HG03354 (cell line): ENCODE data around the gene RBM20.
"Not testable (repeated sequence)": the region's sequence is repeated elsewhere in the genome, so short reads cannot be mapped to it uniquely, and the experiment has no call there.

Source experiments
- ATAC-seq: cut with Tn5 transposase; IDR thresholded peaks from one replicate; pipeline ENCODE4 v1.9.1; 2021; ENCODE audit warnings: mild to moderate bottlenecking; ENCODE audit not compliant: unreplicated experiment, poor library complexity, severe bottlenecking

RBM20 gene

DNA sequence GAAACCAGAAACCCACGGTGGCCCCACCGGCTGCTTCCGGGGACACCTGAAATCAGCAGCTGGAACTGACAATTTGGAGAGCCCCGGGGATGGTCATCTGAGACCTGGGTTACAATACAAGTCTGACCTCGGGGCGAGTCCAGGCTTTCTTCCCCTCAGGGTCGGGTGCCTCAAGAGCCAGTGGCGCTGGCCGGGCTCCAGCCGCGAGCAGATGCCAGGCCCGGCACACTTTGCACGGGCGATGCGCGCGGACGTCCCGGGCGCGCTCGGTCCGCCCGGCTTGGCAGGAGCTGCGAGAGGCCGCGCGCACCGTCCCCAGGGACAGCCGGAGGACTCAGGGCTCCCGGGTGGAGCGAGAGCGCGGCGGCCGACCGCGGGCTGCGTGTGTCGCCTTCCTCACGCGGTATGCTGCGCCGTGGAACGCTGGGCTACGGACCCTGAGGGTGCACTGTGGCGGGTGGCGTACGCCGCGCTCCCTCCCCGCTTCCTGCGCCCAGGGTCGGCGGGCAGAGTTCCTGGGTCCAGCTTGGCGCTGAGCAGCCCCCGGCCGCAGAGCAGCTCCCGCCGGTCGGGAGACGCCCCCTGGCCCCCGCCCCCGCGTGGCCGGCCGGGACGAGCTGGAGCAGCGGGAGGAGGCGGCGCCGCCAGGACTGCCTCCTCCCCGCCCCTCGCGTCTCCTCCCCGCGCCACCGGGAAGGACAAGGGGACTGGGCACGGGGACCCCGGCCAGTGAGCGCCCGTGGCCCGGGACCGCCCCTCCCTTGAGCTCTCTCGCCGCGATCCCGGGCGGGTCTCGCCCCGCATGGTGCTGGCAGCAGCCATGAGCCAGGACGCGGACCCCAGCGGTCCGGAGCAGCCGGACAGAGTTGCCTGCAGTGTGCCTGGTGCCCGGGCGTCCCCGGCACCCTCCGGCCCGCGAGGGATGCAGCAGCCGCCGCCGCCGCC lies at the start of gene RBM20:
TSS of gene RBM20 (plus strand) at position 684 of the 945 bp plus-strand sequence. CDS start at position 803, 119 bp downstream.
- peak; percentile 46 for ATAC-seq

GRCh38 chr10:110597476-110597875 lies 46.7 kb upstream of the RBM20 start:
- no peak for ATAC-seq

DNA sequence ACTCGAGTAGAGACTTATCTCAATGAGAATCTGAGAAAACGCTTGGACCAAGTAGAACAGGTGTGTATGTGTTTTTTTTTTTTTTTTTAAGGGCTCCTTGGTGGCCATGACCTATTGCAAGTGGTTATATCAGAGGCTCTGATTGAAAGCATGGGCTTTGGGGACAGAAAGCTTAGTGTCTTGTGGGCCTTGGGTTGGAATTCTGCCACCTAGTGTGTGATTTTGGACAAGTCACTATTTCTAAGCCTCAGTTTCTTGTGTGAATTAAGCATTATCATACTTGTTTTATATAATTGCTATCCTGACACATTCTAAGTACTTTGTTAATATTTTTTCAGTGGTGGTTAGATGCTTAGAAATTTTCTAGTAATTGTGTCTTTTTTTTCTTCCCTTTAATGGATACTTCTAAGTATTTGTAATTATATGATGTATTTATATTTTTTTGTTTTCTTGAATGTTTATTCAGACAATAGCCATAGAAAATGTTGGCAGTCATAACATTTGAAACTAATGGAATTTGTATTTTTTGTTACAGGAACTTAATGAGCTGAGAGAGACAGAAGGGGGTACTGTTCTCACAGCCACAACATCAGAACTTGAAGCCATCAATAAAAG lies 43.5 kb upstream of the RBM20 start:
- ATAC-seq = peak; percentile 78

GRCh38 chr10:110601581-110601980 lies 42.6 kb upstream of the RBM20 start:
- no peak for ATAC-seq

- no peak for ATAC-seq
These were observed 36.0 kb upstream of the RBM20 start for GRCh38 chr10:110608087-110608486.

DNA sequence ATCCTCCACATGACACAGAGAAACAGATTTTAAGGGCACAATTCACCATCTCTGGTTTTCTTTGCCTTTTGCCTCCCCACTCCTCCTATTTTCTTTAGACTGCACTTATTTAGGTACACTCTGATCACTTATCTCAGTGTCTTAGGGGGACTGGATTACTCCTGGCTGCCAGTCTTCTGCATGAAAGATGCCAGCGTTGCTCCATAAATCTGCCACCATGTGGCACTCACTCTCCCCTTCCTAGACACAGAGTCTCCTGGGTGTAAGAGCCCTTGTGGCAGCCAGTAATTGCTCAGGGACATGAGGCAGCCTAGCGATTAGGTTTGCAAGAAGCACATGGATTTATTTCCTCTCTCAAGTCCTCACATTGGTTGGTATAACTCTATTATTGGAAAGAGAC lies 34.5 kb upstream of the RBM20 start:
- ATAC-seq = no peak

- no peak for ATAC-seq
These were observed 33.8 kb upstream of the RBM20 start for GRCh38 chr10:110610308-110610774.

GRCh38 chr10:110610781-110611180 lies 33.4 kb upstream of the RBM20 start:
- not testable (repeated sequence) for ATAC-seq

GRCh38 chr10:110612087-110612486 lies 32.0 kb upstream of the RBM20 start:
- peak; percentile 31 for ATAC-seq

GRCh38 chr10:110612629-110613028 lies 31.5 kb upstream of the RBM20 start:
- no peak for ATAC-seq

DNA sequence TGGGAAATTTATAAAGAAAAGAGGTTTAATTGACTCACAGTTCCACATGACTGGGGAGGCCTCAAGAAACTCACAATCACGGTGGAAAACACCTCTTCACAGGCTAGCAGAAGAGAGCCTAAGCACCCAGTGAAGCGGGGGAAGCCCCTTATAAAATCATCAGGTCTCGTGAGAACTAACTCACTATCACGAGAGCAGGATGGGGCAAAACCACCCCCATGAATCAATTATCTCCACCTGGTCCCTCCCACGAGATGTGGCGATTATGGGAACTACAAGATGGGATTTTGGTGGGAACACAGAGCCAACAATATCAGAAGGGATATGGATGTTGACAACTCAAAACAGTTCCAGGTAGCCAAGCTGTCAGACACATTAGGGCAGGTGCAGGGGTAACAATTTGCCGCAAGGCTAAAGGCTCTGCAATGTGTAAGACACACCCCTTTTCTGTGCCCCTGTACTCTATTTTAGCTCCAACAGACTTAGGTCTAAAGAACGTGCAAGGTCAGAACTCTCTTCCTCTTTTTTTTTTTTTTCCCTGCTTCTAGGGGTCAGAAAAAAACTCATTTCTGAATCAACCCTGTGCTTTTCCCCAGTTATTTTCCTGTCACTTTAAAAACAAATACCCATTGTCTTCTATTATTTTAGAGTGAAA lies 30.7 kb upstream of the RBM20 start:
- no peak for ATAC-seq

DNA sequence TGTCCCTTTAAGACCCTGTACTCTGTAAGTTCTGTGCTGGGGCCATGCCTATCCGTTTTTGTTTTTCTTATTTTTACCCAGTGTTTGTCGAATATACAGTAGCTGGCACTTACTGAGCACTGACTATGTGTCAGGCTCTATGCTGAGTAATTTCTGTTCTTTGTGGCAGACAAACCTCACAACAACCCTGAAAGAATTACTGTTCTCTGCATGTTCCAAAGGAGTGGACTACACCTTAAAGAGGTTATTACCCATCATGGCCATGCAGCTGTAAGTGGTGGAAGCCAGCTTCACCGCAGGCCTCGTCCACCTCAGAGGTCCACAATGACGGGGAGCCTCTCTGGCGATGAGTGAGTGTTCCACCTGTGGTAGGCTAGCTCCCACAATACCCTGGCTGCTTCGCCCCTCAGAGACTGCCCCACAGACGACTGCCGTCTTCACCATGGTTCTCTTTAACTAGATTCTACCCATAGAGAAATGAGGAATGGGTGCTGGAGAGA lies 30.1 kb upstream of the RBM20 start:
- no peak for ATAC-seq

- no peak for ATAC-seq
These were observed 28.9 kb upstream of the RBM20 start for GRCh38 chr10:110615057-110615747.

- ATAC-seq = no peak
These were observed 27.6 kb upstream of the RBM20 start for GRCh38 chr10:110616493-110617033.

GRCh38 chr10:110617425-110618229 lies 26.5 kb upstream of the RBM20 start:
- ATAC-seq = no peak

- no peak for ATAC-seq
These were observed 25.9 kb upstream of the RBM20 start for GRCh38 chr10:110618230-110618610.

- no peak for ATAC-seq
These were observed 24.4 kb upstream of the RBM20 start for GRCh38 chr10:110619514-110620397.

DNA sequence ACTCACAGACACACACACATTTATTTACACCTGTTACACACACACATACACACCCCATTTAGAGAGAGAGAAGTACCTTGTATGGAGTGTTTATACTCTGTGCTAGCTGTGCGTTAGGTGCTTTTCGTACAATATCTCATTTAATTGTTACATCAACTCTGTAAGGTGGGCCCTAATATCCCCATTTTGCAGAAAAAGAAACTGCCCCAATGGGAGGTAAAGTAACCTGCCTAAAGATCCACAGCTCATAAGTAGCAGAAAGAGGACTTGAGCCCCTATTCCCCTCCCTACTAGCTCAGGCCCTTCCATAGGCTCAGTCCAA lies 23.8 kb upstream of the RBM20 start:
- ATAC-seq = no peak
